AG10803 (cell line): ENCODE data around the gene LMOD3.

Experiments used
- DNase-seq: peaks from one replicate; pipeline ENCODE4 v3.0.0; 2010; ENCODE audit warnings: low read depth
- H3K4me3 ChIP-seq: 2 replicates; pipeline ENCODE4 v1.5.1; 2011; ENCODE audit warnings: mild to moderate bottlenecking, low read length, control low read depth
- TF ChIP-seq, protein P1 (sequence below): conservative IDR thresholded peaks from 2 replicates; pipeline ENCODE4 v1.5.1; 2011; ENCODE audit warnings: mild to moderate bottlenecking, low read length, control low read depth, inconsistent platforms

Gene LMOD3

GRCh38 chr3:69160525-69160924, 38.1 kb upstream of the LMOD3 start:
- TF ChIP-seq, protein P1, sequence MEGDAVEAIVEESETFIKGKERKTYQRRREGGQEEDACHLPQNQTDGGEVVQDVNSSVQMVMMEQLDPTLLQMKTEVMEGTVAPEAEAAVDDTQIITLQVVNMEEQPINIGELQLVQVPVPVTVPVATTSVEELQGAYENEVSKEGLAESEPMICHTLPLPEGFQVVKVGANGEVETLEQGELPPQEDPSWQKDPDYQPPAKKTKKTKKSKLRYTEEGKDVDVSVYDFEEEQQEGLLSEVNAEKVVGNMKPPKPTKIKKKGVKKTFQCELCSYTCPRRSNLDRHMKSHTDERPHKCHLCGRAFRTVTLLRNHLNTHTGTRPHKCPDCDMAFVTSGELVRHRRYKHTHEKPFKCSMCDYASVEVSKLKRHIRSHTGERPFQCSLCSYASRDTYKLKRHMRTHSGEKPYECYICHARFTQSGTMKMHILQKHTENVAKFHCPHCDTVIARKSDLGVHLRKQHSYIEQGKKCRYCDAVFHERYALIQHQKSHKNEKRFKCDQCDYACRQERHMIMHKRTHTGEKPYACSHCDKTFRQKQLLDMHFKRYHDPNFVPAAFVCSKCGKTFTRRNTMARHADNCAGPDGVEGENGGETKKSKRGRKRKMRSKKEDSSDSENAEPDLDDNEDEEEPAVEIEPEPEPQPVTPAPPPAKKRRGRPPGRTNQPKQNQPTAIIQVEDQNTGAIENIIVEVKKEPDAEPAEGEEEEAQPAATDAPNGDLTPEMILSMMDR = no peak
- H3K4me3 ChIP-seq = no peak overlapping the region
- DNase-seq = no peak

- DNase-seq = no peak
- TF ChIP-seq, protein P1 = no peak
- no peak overlapping the region for H3K4me3 ChIP-seq
These were observed 37.7 kb upstream of the LMOD3 start for GRCh38 chr3:69160107-69160506.

GRCh38 chr3:69149586-69149985, 27.2 kb upstream of the LMOD3 start:
- TF ChIP-seq, protein P1 = no peak
- no peak for DNase-seq
- H3K4me3 ChIP-seq = no peak overlapping the region

DNA sequence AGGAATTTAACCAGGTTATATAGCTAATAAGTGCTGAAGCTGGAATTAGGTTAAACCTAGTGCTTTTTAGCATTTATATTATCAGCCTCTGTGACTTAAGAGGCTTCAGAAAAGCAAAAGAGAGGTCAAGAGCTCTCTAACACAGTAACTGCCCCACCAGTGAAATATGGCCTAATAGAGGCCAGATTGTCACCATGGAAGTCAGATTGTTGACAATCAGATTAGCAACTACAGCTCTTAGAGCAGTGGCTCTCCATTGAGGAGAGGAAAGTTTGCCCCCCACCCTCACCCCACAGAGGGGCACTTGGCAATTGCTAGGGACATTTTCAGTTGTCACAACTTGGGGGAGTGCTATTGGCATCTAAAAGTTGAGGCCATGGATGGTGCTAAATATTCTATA, 23.3 kb upstream of the LMOD3 start:
- H3K4me3 ChIP-seq = no peak overlapping the region
- TF ChIP-seq, protein P1 = no peak
- DNase-seq = no peak

DNA sequence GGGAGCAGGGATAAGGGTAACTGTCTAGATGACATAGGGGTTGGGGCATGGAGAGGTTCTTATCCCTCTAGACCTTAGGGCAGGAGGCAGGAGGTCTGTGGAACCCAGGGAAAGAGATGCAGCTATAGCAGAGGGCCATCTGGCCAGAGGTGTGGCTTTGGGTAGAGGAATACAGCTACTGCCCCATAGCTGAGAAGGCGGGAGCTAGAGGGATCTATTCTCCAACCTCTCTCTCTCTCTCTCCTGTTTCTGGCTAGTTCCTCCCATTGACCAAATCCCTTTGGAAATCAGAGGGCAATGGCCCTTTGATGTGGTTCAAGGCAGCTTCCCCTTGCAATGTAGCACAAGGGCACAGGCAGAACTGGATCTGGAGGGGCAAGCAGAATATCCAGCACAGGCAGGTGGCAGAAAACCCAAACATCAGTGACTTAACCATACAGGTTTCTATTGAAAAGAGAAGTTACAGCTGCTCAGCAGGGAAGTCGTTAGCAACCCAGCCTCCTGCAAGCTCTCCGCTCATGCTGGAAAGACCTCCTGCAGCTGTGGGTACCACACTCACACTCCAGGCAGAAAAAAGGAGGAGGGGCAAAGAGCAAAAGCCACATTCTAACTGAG, 22.3 kb upstream of the LMOD3 start:
- no peak for DNase-seq
- no peak overlapping the region for H3K4me3 ChIP-seq
- TF ChIP-seq, protein P1 = no peak

- TF ChIP-seq, protein P1 = no peak
- peak; percentile 33 for DNase-seq
- H3K4me3 ChIP-seq = no peak overlapping the region
These were observed 21.2 kb upstream of the LMOD3 start for GRCh38 chr3:69143612-69144011.

DNA sequence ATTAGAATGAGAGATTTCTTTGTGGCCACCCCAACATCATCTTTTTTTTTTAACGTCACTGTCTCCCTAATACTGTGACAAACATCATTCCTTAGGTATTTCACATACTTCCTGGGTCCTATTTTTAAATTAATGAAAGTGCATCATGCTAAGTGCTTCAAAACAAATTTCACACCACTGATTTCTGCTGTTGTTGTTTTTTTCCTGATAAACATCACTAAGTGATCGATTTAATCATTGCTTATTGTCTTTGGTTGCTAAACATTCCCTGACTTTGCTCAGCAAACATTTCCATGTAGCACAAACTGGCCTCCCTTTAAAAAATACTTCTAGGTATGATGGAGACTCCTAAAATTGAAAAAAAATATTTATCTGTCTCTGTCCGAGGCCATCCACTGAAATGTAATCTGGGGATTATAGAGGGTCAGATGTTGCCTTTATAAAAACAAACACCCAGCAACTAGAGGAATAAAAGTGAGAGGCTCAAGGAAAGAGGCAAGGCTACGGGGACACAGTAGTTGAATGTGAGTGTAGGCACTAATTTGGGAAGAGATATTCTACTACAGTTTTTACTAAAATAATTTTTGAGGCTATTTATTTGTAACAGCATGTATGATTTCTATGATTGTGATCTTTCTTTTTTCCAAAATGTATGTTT, 20.5 kb upstream of the LMOD3 start:
- TF ChIP-seq, protein P1 = no peak
- no peak overlapping the region for H3K4me3 ChIP-seq
- no peak for DNase-seq
